DOHH2 (cell line): Measurements from ENCODE around the gene ANXA3.
"Not testable (repeated sequence)": the region's sequence is repeated elsewhere in the genome, so short reads cannot be mapped to it uniquely, and the experiment has no call there.

Experiments used
- H3F3A ChIP-seq: fragments of 200-600 bp; sonication (generic), shearing (Covaris generic); 2 replicates; pipeline ENCODE4 v1.6.0; 2016; ENCODE audit warnings: antibody characterized with exemption, mild to moderate bottlenecking; ENCODE audit not compliant: control insufficient read depth, insufficient read depth
- H3K27ac ChIP-seq: fragments of 200-600 bp; sonication (generic); 2 replicates; pipeline ENCODE4 v1.5.1; 2014; ENCODE audit warnings: low read depth, mild to moderate bottlenecking, low read length, moderate library complexity
- H3K27me3 ChIP-seq: fragments of 200-600 bp; sonication (generic); 2 replicates; pipeline ENCODE4 v1.6.1; 2014; ENCODE audit warnings: mild to moderate bottlenecking, low read length, mixed read lengths; ENCODE audit not compliant: control insufficient read depth
- H3K36me3 ChIP-seq: fragments of 200-600 bp; sonication (generic); 2 replicates; pipeline ENCODE4 v1.6.1; 2014; ENCODE audit warnings: mild to moderate bottlenecking, low read length, moderate library complexity, mixed read lengths; ENCODE audit not compliant: control insufficient read depth
- H3K4me1 ChIP-seq: fragments of 200-600 bp; sonication (generic); 2 replicates; pipeline ENCODE4 v1.6.1; 2014; ENCODE audit warnings: mild to moderate bottlenecking, low read length, mixed read lengths; ENCODE audit not compliant: control insufficient read depth
- H3K4me2 ChIP-seq: fragments of 200-600 bp; sonication (generic); 2 replicates; pipeline ENCODE4 v1.6.0; 2014; ENCODE audit warnings: mild to moderate bottlenecking, low read length, moderate library complexity
- H3K4me3 ChIP-seq: fragments of 200-600 bp; sonication (generic); 2 replicates; pipeline ENCODE4 v1.5.1; 2014; ENCODE audit warnings: mild to moderate bottlenecking, low read length, mixed read lengths
- H3K79me2 ChIP-seq: fragments of 200-600 bp; sonication (generic); 2 replicates; pipeline ENCODE4 v1.6.1; 2014; ENCODE audit warnings: mild to moderate bottlenecking, low read length, mixed read lengths; ENCODE audit not compliant: control insufficient read depth
- H3K9me2 ChIP-seq: fragments of 200-600 bp; sonication (generic); replicated peaks from 2 replicates; pipeline ENCODE4 v1.6.1; 2014; ENCODE audit warnings: mild to moderate bottlenecking, low read length, mixed read lengths; ENCODE audit not compliant: control insufficient read depth
- H3K9me3 ChIP-seq: fragments of 200-600 bp; sonication (generic); 2 replicates; pipeline ENCODE4 v1.6.1; 2014; ENCODE audit warnings: antibody characterized with exemption, low read length, mixed read lengths; ENCODE audit not compliant: control insufficient read depth, insufficient read depth
- H4K20me1 ChIP-seq: fragments of 200-600 bp; sonication (generic); 2 replicates; pipeline ENCODE4 v1.6.0; 2014; ENCODE audit warnings: low read depth, mild to moderate bottlenecking, antibody characterized with exemption, low read length, moderate library complexity; ENCODE audit not compliant: control insufficient read depth, insufficient read depth
- CTCF ChIP-seq: fragments of 200-600 bp; sonication (generic); IDR thresholded peaks from one replicate; pipeline ENCODE4 v1.5.1; 2014; ENCODE audit warnings: antibody characterized with exemption, mild to moderate bottlenecking, low read depth, low read length; ENCODE audit not compliant: poor library complexity, severe bottlenecking
- EZH2phosphoT487 ChIP-seq: fragments of 200-600 bp; sonication (generic); IDR thresholded peaks from 2 replicates; pipeline ENCODE4 v1.6.1; 2017; ENCODE audit warnings: borderline replicate concordance, mild to moderate bottlenecking, antibody characterized with exemption, low read length, moderate library complexity, mixed read lengths

ANXA3 gene

GRCh38 chr4:78588894-78589545 is 37.5 kb downstream of the ANXA3 start:
- no peaks in the 10 kb centered on the region for H3K9me2 ChIP-seq
- no peak overlapping the region for H3K4me2 ChIP-seq
- H3K27ac ChIP-seq = no peak overlapping the region
- no peaks in the 10 kb centered on the region for H3F3A ChIP-seq
- no peak overlapping the region for H3K4me3 ChIP-seq
- no peaks in the 10 kb centered on the region for H3K9me3 ChIP-seq
- peaks cover 8% of the 10 kb centered on the region; the same call in 1 of the 2 replicates for H3K4me1 ChIP-seq
- no peaks in the 10 kb centered on the region; the same call in none of the 2 replicates for H3K27me3 ChIP-seq
- no peaks in the 10 kb centered on the region for H4K20me1 ChIP-seq
- TF ChIP-seq CTCF = no peak
- no peak for TF ChIP-seq EZH2phosphoT487
- no peaks in the 10 kb centered on the region for H3K79me2 ChIP-seq
- H3K36me3 ChIP-seq = no peaks in the 10 kb centered on the region

- no peak overlapping the region for H3K4me2 ChIP-seq
- H3F3A ChIP-seq = no peaks in the 10 kb centered on the region
- H3K9me3 ChIP-seq = no peaks in the 10 kb centered on the region
- H3K27me3 ChIP-seq = no peaks in the 10 kb centered on the region; the same call in none of the 2 replicates
- no peaks in the 10 kb centered on the region for H3K36me3 ChIP-seq
- H3K27ac ChIP-seq = no peak overlapping the region
- no peaks in the 10 kb centered on the region for H3K4me1 ChIP-seq
- no peak for TF ChIP-seq EZH2phosphoT487
- no peaks in the 10 kb centered on the region for H4K20me1 ChIP-seq
- no peaks in the 10 kb centered on the region for H3K79me2 ChIP-seq
- no peaks in the 10 kb centered on the region for H3K9me2 ChIP-seq
- H3K4me3 ChIP-seq = no peak overlapping the region
Measured at GRCh38 chr4:78591404-78591803, 39.8 kb downstream of the ANXA3 start.

- Histone ChIP-seq H3K4me1 (no peaks in the 10 kb centered on the region), H3K27me3 (no peaks in the 10 kb centered on the region; the same call in none of the 2 replicates), H3K4me2 (no peak overlapping the region), H3K9me3 (no peaks in the 10 kb centered on the region), H3K4me3 (no peak overlapping the region), H4K20me1 (no peaks in the 10 kb centered on the region), H3K79me2 (no peaks in the 10 kb centered on the region), H3F3A (no peaks in the 10 kb centered on the region), H3K36me3 (no peaks in the 10 kb centered on the region), H3K27ac (no peak overlapping the region), H3K9me2 (no peaks in the 10 kb centered on the region)
- TF ChIP-seq CTCF (peak; percentile 66), EZH2phosphoT487 (no peak)
Measured at GRCh38 chr4:78592088-78592783, 40.7 kb downstream of the ANXA3 start.

- H3K4me3 ChIP-seq = no peak overlapping the region
- H3K9me2 ChIP-seq = no peaks in the 10 kb centered on the region
- no peaks in the 10 kb centered on the region for H3K27me3 ChIP-seq
- H3K4me1 ChIP-seq = no peaks in the 10 kb centered on the region
- no peaks in the 10 kb centered on the region for H3K79me2 ChIP-seq
- H3K9me3 ChIP-seq = no peaks in the 10 kb centered on the region
- no peak overlapping the region for H3K4me2 ChIP-seq
- no peaks in the 10 kb centered on the region for H4K20me1 ChIP-seq
- no peaks in the 10 kb centered on the region for H3F3A ChIP-seq
- no peak overlapping the region for H3K27ac ChIP-seq
- no peaks in the 10 kb centered on the region for H3K36me3 ChIP-seq
- TF ChIP-seq CTCF (no peak), EZH2phosphoT487 (no peak)
Measured at GRCh38 chr4:78596111-78596742, 44.7 kb downstream of the ANXA3 start.

- H3K36me3 ChIP-seq, H3F3A ChIP-seq, H3K79me2 ChIP-seq, H3K4me3 ChIP-seq, H3K4me1 ChIP-seq, H3K4me2 ChIP-seq, H3K9me3 ChIP-seq, H3K9me2 ChIP-seq, H4K20me1 ChIP-seq, H3K27ac ChIP-seq, H3K27me3 ChIP-seq: not testable (repeated sequence)
Measured at GRCh38 chr4:78598431-78598830, 46.9 kb downstream of the ANXA3 start.
